ENCODE measurements around the gene SEC31B.

GRCh38 chr10:100507357-100507732 is 12.3 kb downstream of the SEC31B start:
- TF ChIP-seq CTCF (IDR thresholded peaks at IDR 0.05) (no peak), ZFX (IDR thresholded peaks at IDR 0.05; ENCODE audit: borderline replicate concordance) (no peak)

All from 22Rv1 (cell line).